Measurements from ENCODE around the gene APOBEC3A.
"Not testable (repeated sequence)": the region's sequence is repeated elsewhere in the genome, so short reads cannot be mapped to it uniquely, and the experiment has no call there.

Gene APOBEC3A

GRCh38 chr22:38958651-38958943, 1.2 kb downstream of the APOBEC3A start:
- H3K27ac Mint-ChIP-seq; H3K36me3 Mint-ChIP-seq (ENCODE audit: low read depth): not testable (repeated sequence)
- H3K4me1 Mint-ChIP-seq (ENCODE audit: low read depth): peaks cover 15% of the 10 kb centered on the region

GRCh38 chr22:38959590-38959989, 2.2 kb downstream of the APOBEC3A start:
- H3K9me3 Mint-ChIP-seq: no peaks in the 10 kb centered on the region
- DNase-seq (ENCODE audit: low spot score): no peak
- H3K4me3 Mint-ChIP-seq: no peak overlapping the region
- H3K4me1 Mint-ChIP-seq (ENCODE audit: low read depth): peaks cover 8% of the 10 kb centered on the region
- H3K36me3 Mint-ChIP-seq (ENCODE audit: low read depth): no peaks in the 10 kb centered on the region
- H3K27me3 Mint-ChIP-seq (ENCODE audit: low read depth): no peaks in the 10 kb centered on the region
- no peak overlapping the region for H3K27ac Mint-ChIP-seq

More at GRCh38 chr22:38958651-38958943, 1.2 kb downstream of the APOBEC3A start:
- DNase-seq (ENCODE audit: low spot score); H3K27me3 Mint-ChIP-seq (ENCODE audit: low read depth); H3K4me3 Mint-ChIP-seq; H3K9me3 Mint-ChIP-seq: not testable (repeated sequence)

- not testable (repeated sequence) for H3K4me3 Mint-ChIP-seq; H3K4me1 Mint-ChIP-seq (ENCODE audit: low read depth); H3K36me3 Mint-ChIP-seq (ENCODE audit: low read depth); H3K27ac Mint-ChIP-seq; DNase-seq (ENCODE audit: low spot score); H3K9me3 Mint-ChIP-seq; H3K27me3 Mint-ChIP-seq (ENCODE audit: low read depth)
Measured at GRCh38 chr22:38960673-38961072, 3.3 kb downstream of the APOBEC3A start.

- H3K4me3 Mint-ChIP-seq; DNase-seq (ENCODE audit: low spot score); H3K36me3 Mint-ChIP-seq (ENCODE audit: low read depth); H3K9me3 Mint-ChIP-seq; H3K27me3 Mint-ChIP-seq (ENCODE audit: low read depth); H3K4me1 Mint-ChIP-seq (ENCODE audit: low read depth); H3K27ac Mint-ChIP-seq: not testable (repeated sequence)
Measured at GRCh38 chr22:38963291-38963738, 5.9 kb downstream of the APOBEC3A start.

GRCh38 chr22:38963872-38964271, 6.5 kb downstream of the APOBEC3A start:
- no peak overlapping the region for H3K27ac Mint-ChIP-seq
- peaks cover 4% of the 10 kb centered on the region for H3K27me3 Mint-ChIP-seq (ENCODE audit: low read depth)
- DNase-seq (ENCODE audit: low spot score): no peak
- no peaks in the 10 kb centered on the region for H3K36me3 Mint-ChIP-seq (ENCODE audit: low read depth)
- H3K9me3 Mint-ChIP-seq: no peaks in the 10 kb centered on the region
- H3K4me3 Mint-ChIP-seq: no peak overlapping the region
- H3K4me1 Mint-ChIP-seq (ENCODE audit: low read depth): peaks cover 2% of the 10 kb centered on the region

GRCh38 chr22:38964306-38964705, 6.9 kb downstream of the APOBEC3A start:
- Mint-ChIP-seq H3K4me1 (ENCODE audit: low read depth) (peaks cover 2% of the 10 kb centered on the region), H3K4me3 (no peak overlapping the region), H3K27me3 (ENCODE audit: low read depth) (peaks cover 4% of the 10 kb centered on the region), H3K36me3 (ENCODE audit: low read depth) (no peaks in the 10 kb centered on the region), H3K9me3 (no peaks in the 10 kb centered on the region), H3K27ac (no peak overlapping the region)
- DNase-seq (ENCODE audit: low spot score): no peak

GRCh38 chr22:38964989-38965388, 7.6 kb downstream of the APOBEC3A start:
- no peaks in the 10 kb centered on the region for H3K9me3 Mint-ChIP-seq
- peaks cover 4% of the 10 kb centered on the region for H3K27me3 Mint-ChIP-seq (ENCODE audit: low read depth)
- H3K4me3 Mint-ChIP-seq: no peak overlapping the region
- no peak for DNase-seq (ENCODE audit: low spot score)
- H3K4me1 Mint-ChIP-seq (ENCODE audit: low read depth): no peaks in the 10 kb centered on the region
- H3K36me3 Mint-ChIP-seq (ENCODE audit: low read depth): no peaks in the 10 kb centered on the region
- no peak overlapping the region for H3K27ac Mint-ChIP-seq

GRCh38 chr22:38965614-38966379, 8.4 kb downstream of the APOBEC3A start:
- DNase-seq (ENCODE audit: low spot score): no peak
- H3K4me1 Mint-ChIP-seq (ENCODE audit: low read depth): no peaks in the 10 kb centered on the region
- H3K36me3 Mint-ChIP-seq (ENCODE audit: low read depth): no peaks in the 10 kb centered on the region
- H3K9me3 Mint-ChIP-seq: no peaks in the 10 kb centered on the region
- no peak overlapping the region for H3K4me3 Mint-ChIP-seq
- peaks cover 8% of the 10 kb centered on the region for H3K27me3 Mint-ChIP-seq (ENCODE audit: low read depth)
- H3K27ac Mint-ChIP-seq: no peak overlapping the region

- Mint-ChIP-seq H3K36me3 (ENCODE audit: low read depth) (no peaks in the 10 kb centered on the region), H3K27me3 (ENCODE audit: low read depth) (peaks cover 12% of the 10 kb centered on the region), H3K9me3 (no peaks in the 10 kb centered on the region), H3K4me3 (no peak overlapping the region), H3K4me1 (ENCODE audit: low read depth) (no peaks in the 10 kb centered on the region), H3K27ac (no peak overlapping the region)
- DNase-seq (ENCODE audit: low spot score): no peak
Measured at GRCh38 chr22:38966380-38966702, 8.9 kb downstream of the APOBEC3A start.

GRCh38 chr22:38966942-38967341, 9.5 kb downstream of the APOBEC3A start:
- H3K36me3 Mint-ChIP-seq (ENCODE audit: low read depth): no peaks in the 10 kb centered on the region
- peaks cover 15% of the 10 kb centered on the region for H3K27me3 Mint-ChIP-seq (ENCODE audit: low read depth)
- no peaks in the 10 kb centered on the region for H3K4me1 Mint-ChIP-seq (ENCODE audit: low read depth)
- no peaks in the 10 kb centered on the region for H3K9me3 Mint-ChIP-seq
- no peak overlapping the region for H3K4me3 Mint-ChIP-seq
- no peak overlapping the region for H3K27ac Mint-ChIP-seq
- DNase-seq (ENCODE audit: low spot score): no peak

- Mint-ChIP-seq H3K27ac (no peak overlapping the region), H3K9me3 (no peaks in the 10 kb centered on the region), H3K27me3 (ENCODE audit: low read depth) (peaks cover 15% of the 10 kb centered on the region), H3K4me1 (ENCODE audit: low read depth) (no peaks in the 10 kb centered on the region), H3K4me3 (no peak overlapping the region), H3K36me3 (ENCODE audit: low read depth) (no peaks in the 10 kb centered on the region)
- no peak for DNase-seq (ENCODE audit: low spot score)
Measured at GRCh38 chr22:38967451-38968450, 10.3 kb downstream of the APOBEC3A start.

- H3K4me3 Mint-ChIP-seq: no peak overlapping the region
- no peaks in the 10 kb centered on the region for H3K9me3 Mint-ChIP-seq
- no peak for DNase-seq (ENCODE audit: low spot score)
- H3K27me3 Mint-ChIP-seq (ENCODE audit: low read depth): peaks cover 15% of the 10 kb centered on the region
- no peaks in the 10 kb centered on the region for H3K36me3 Mint-ChIP-seq (ENCODE audit: low read depth)
- peaks cover 2% of the 10 kb centered on the region for H3K4me1 Mint-ChIP-seq (ENCODE audit: low read depth)
- H3K27ac Mint-ChIP-seq: no peak overlapping the region
Measured at GRCh38 chr22:38968801-38969200, 11.4 kb downstream of the APOBEC3A start.

- Mint-ChIP-seq H3K27me3 (ENCODE audit: low read depth) (peaks cover 15% of the 10 kb centered on the region), H3K36me3 (ENCODE audit: low read depth) (no peaks in the 10 kb centered on the region), H3K27ac (no peak overlapping the region), H3K4me1 (ENCODE audit: low read depth) (peaks cover 2% of the 10 kb centered on the region), H3K9me3 (no peaks in the 10 kb centered on the region), H3K4me3 (no peak overlapping the region)
- DNase-seq (ENCODE audit: low spot score): no peak
Measured at GRCh38 chr22:38970551-38970950, 13.1 kb downstream of the APOBEC3A start.

- Mint-ChIP-seq H3K27ac (no peak overlapping the region), H3K4me3 (no peak overlapping the region), H3K36me3 (ENCODE audit: low read depth) (no peaks in the 10 kb centered on the region), H3K27me3 (ENCODE audit: low read depth) (peaks cover 15% of the 10 kb centered on the region), H3K4me1 (ENCODE audit: low read depth) (peaks cover 2% of the 10 kb centered on the region), H3K9me3 (no peaks in the 10 kb centered on the region)
- no peak for DNase-seq (ENCODE audit: low spot score)
Measured at GRCh38 chr22:38971202-38971601, 13.8 kb downstream of the APOBEC3A start.
